22Rv1 (cell line): ENCODE results near the gene IGF2R.

Source experiments
- ZFX ChIP-seq: fragments of 450-650 bp; IDR thresholded peaks from 2 replicates; pipeline ENCODE4 v1.6.1; 2017; ENCODE audit warnings: antibody characterized with exemption, borderline replicate concordance
- TF ChIP-seq, protein P1 (sequence below): fragments of 450-650 bp; IDR thresholded peaks from 2 replicates; pipeline ENCODE4 v1.5.1; 2017; ENCODE audit warnings: mild to moderate bottlenecking

DNA sequence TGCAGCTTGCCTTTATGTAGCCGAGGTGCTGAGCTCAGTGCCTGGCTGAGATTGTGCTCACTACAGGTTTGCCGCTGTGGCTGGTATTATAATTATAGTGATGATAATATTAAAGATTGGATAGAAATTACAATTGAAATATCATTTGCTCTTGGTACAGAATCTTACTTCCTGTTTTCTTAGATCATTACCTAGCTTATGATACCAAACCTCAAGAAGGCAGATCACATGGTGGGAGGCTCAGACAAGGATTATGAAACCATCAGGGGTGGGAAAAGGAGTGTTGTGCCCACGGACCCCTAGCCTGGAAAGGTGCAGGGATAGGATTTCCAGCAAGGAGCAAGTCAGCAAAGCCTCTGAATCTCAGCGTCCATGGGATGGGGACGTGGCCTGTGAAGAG, 70.6 kb downstream of the IGF2R start:
- TF ChIP-seq, protein P1, sequence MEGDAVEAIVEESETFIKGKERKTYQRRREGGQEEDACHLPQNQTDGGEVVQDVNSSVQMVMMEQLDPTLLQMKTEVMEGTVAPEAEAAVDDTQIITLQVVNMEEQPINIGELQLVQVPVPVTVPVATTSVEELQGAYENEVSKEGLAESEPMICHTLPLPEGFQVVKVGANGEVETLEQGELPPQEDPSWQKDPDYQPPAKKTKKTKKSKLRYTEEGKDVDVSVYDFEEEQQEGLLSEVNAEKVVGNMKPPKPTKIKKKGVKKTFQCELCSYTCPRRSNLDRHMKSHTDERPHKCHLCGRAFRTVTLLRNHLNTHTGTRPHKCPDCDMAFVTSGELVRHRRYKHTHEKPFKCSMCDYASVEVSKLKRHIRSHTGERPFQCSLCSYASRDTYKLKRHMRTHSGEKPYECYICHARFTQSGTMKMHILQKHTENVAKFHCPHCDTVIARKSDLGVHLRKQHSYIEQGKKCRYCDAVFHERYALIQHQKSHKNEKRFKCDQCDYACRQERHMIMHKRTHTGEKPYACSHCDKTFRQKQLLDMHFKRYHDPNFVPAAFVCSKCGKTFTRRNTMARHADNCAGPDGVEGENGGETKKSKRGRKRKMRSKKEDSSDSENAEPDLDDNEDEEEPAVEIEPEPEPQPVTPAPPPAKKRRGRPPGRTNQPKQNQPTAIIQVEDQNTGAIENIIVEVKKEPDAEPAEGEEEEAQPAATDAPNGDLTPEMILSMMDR: no peak
- TF ChIP-seq ZFX: no peak
